ENCODE results near the gene PARP4.
"Not testable (repeated sequence)": the region's sequence is repeated elsewhere in the genome, so short reads cannot be mapped to it uniquely, and the experiment has no call there.

DNA sequence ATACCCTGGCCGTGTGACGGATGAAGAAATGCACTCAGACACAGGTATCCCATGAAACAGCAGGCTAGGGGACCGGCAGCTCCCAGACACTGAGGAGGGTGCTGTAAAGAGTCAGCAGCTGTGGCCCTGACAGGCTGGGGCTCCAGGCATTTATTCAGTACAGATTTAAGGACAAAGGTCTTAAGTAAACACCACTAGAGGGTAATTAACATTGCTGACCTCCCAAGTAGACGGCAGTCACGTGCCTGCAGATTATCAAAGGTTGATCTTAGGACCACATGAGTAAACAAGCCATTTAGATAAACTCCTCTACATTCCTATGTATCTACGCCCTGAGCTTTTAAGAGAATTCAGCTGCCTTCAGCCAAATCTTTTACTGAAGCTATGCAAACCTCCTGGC is 92.9 kb downstream of the PARP4 start:
- TF ChIP-seq, protein P1, sequence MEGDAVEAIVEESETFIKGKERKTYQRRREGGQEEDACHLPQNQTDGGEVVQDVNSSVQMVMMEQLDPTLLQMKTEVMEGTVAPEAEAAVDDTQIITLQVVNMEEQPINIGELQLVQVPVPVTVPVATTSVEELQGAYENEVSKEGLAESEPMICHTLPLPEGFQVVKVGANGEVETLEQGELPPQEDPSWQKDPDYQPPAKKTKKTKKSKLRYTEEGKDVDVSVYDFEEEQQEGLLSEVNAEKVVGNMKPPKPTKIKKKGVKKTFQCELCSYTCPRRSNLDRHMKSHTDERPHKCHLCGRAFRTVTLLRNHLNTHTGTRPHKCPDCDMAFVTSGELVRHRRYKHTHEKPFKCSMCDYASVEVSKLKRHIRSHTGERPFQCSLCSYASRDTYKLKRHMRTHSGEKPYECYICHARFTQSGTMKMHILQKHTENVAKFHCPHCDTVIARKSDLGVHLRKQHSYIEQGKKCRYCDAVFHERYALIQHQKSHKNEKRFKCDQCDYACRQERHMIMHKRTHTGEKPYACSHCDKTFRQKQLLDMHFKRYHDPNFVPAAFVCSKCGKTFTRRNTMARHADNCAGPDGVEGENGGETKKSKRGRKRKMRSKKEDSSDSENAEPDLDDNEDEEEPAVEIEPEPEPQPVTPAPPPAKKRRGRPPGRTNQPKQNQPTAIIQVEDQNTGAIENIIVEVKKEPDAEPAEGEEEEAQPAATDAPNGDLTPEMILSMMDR (IDR thresholded peaks at IDR 0.05) = not testable (repeated sequence)
- TF ChIP-seq POLR2A (IDR thresholded peaks at IDR 0.05) = not testable (repeated sequence)
